Rectal smooth muscle tissue (tissue), 1 donor: ENCODE data around the gene ACKR2.
"Not testable (repeated sequence)": the region's sequence is repeated elsewhere in the genome, so short reads cannot be mapped to it uniquely, and the experiment has no call there.

Experiments
- H3K27ac ChIP-seq: one replicate; pipeline ENCODE4 v1.7.0; 2013; ENCODE audit warnings: low read depth, low read length, inconsistent platforms
- H3K27me3 ChIP-seq: one replicate; pipeline ENCODE4 v1.7.0; 2013; ENCODE audit warnings: low read length; ENCODE audit not compliant: control insufficient read depth, insufficient read depth
- H3K36me3 ChIP-seq: one replicate; pipeline ENCODE4 v1.7.0; 2013; ENCODE audit warnings: low read length; ENCODE audit not compliant: control insufficient read depth, insufficient read depth
- H3K4me1 ChIP-seq: one replicate; pipeline ENCODE4 v1.7.0; 2013; ENCODE audit warnings: low read length; ENCODE audit not compliant: control insufficient read depth, insufficient read depth
- H3K4me3 ChIP-seq: one replicate; pipeline ENCODE4 v1.7.0; 2013; ENCODE audit warnings: low read length
- H3K9ac ChIP-seq: one replicate; pipeline ENCODE4 v1.7.0; 2013; ENCODE audit warnings: low read length

Gene ACKR2

DNA sequence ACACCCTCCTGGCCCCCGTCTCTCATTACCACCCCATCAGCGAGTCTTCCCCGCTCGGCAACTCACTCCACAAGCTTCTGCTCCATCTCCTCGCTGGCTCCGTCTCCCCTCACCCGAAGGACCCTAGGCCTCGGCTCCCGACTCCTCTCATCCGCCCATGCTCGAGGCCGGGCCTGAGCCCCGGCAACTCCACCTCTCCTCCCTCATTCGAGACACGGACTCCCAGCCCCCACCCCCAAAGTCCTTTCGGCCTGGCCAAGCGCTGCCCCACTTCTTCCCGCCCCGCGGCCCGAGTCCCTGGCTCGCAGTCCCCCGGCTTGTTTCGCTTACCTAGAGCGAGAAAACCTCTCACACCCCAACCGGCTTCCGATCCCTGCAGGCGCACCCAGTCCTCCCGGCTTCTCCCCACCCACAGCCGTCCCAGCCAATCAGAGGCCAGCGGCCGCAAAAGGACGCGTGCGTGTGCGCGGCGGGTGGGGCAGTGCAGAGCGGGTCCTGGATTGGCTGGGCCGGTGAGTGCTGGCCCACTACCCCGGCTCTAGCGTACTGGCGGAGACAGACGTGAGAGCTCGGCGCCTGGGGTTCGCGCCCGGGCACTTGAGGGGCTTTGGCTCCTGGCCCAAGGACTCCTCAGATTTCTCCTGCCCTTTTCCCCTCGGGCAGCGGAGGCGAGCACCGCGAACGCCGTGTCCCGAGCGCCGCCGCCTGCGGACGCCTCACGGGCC, 5.0 kb upstream of the ACKR2 start, which contains the start of gene HIGD1A:
Gene HIGD1A (minus strand): TSS at position 385 of the 725 bp plus-strand sequence. CDS start 10,237 bp downstream, outside the sequence.
- H3K27me3 ChIP-seq, result no peaks in the 10 kb centered on the region
- peak within 1 kb of the TSS; percentile 95 for H3K4me3 ChIP-seq
- peak within 1 kb of the TSS; percentile 98 for H3K9ac ChIP-seq
- H3K36me3 ChIP-seq, result no peaks in the 10 kb centered on the region
- H3K27ac ChIP-seq, result peak within 1 kb of the TSS; percentile 96
- peaks cover 16% of the 10 kb centered on the region for H3K4me1 ChIP-seq

DNA sequence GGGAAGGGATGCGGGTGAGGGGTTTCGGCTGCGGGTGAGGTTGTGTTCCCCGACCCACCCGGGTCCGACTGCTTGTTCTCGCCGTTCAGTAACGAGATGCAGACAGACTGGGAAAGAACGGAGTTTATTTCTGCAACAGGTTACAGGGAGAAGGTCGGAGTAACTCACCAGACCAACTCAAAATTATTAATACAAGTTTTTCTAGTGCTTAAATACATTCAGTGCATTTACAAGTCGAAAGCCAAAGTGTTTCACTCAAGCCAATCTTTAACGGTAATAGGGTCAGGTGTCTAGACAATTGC, 4.5 kb upstream of the ACKR2 start:
- Histone ChIP-seq H3K36me3 (no peaks in the 10 kb centered on the region), H3K27me3 (no peaks in the 10 kb centered on the region), H3K4me3 (peak overlapping the region; percentile 95), H3K27ac (peak overlapping the region; percentile 96), H3K4me1 (peaks cover 16% of the 10 kb centered on the region), H3K9ac (peak overlapping the region; percentile 98)

DNA sequence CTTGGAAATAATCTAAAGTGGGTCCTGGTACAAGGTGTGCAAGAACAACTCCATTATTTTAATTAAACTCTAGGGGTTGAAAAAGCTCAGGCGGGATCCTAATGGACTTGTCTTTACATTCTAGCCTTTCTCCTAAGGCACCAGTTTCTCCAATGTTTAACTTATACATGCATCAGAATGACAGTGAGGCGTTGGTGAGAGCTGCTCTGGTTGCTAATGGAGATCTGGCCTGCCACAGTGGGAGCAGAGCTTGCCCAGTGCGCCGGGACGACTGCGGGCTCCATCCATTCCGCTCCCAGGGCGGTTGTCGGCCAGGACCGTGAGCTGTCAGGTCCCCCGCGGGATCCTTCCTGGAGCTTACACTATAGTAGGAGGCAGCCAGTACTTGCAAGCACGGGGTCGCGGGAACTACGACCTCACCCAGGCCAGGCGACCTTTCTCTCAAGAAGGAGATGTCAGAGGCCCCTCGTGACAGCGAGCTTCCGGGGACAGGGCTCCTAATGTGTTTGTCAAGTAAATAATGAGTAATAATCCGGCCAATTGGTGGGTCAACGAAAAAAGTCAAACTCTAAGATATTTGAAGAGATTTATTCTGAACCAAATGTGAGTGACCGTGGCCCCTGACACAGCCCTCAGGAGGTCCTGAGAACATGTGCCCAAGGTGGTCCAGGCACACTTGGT, 4.0 kb upstream of the ACKR2 start:
- no peaks in the 10 kb centered on the region for H3K36me3 ChIP-seq
- peaks cover 15% of the 10 kb centered on the region for H3K4me1 ChIP-seq
- peak overlapping the region; percentile 95 for H3K4me3 ChIP-seq
- H3K27me3 ChIP-seq, result no peaks in the 10 kb centered on the region
- H3K27ac ChIP-seq, result no peak overlapping the region
- no peak overlapping the region for H3K9ac ChIP-seq

- Histone ChIP-seq H3K9ac (no peak overlapping the region), H3K36me3 (no peaks in the 10 kb centered on the region), H3K27ac (no peak overlapping the region), H3K4me1 (peaks cover 8% of the 10 kb centered on the region), H3K4me3 (no peak overlapping the region), H3K27me3 (no peaks in the 10 kb centered on the region)
These were observed 1.3 kb upstream of the ACKR2 start for GRCh38 chr3:42807929-42808328.

DNA sequence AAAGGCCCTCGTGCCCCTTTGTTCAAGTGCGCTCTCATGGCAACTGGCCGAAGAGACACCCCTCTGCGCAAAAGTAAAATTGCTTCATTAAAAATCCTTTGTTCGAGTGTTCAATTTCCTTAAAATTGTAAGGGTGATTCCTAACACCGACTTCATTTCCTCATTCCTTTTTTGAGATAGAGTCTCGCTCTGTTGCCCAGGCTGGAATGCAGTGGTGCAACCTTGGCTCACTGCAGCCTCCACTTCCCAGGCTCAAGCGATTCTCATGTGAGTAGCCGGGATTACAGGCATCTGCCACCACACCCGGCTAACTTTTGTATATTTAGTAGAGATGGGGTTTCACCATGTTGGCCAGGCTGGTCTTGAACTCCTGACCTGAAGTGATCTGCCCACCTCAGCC, 1.5 kb downstream of the ACKR2 start:
- H3K36me3 ChIP-seq, H3K4me3 ChIP-seq, H3K27me3 ChIP-seq, H3K4me1 ChIP-seq, H3K27ac ChIP-seq, H3K9ac ChIP-seq: not testable (repeated sequence)

DNA sequence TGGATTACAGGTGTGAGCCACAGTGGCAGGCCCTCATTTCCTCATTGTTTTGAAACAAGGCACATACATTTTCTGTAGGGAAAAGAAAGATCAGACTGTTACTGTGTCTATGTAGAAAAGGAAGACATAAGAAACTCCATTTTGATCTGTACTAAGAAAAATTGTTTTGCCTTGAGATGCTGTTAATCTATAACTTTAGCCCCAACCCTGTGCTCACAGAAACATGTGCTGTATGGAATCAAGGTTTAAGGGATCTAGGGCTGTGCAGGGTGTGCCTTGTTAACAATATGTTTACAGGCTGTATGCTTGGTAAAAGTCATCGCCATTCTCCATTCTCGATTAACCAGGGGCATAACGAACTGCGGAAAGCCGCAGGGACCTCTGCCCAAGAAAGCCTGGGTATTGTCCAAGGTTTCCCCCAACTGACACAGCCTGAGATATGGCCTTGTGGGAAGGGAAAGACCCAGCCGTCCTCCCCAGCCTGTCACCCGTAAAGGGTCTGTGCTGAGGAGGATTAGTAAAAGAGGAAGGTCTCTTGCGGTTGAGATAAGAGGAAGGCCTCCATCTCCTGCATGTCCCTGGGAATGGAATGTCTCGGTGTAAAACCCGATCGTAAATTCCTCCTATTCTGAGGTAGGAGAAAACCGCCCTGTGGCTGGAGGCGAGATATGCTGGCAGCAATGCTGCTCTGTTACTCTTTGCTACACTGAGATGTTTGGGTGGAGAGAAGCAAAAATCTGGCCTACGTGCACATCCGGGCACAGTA, 2.1 kb downstream of the ACKR2 start:
- H3K9ac ChIP-seq, result not testable (repeated sequence)

GRCh38 chr3:42814246-42814645, 5.0 kb downstream of the ACKR2 start:
- Histone ChIP-seq H3K27ac (no peak overlapping the region), H3K27me3 (no peaks in the 10 kb centered on the region), H3K4me1 (peaks cover 2% of the 10 kb centered on the region), H3K9ac (no peak overlapping the region), H3K36me3 (no peaks in the 10 kb centered on the region), H3K4me3 (no peak overlapping the region)

More for the DNA sequence above, 2.1 kb downstream of the ACKR2 start:
- H3K27me3 ChIP-seq, H3K36me3 ChIP-seq, H3K4me1 ChIP-seq, H3K4me3 ChIP-seq, H3K27ac ChIP-seq: not testable (repeated sequence)

- Histone ChIP-seq H3K4me3 (no peak overlapping the region), H3K36me3 (no peaks in the 10 kb centered on the region), H3K4me1 (peaks cover 2% of the 10 kb centered on the region), H3K27ac (no peak overlapping the region), H3K27me3 (no peaks in the 10 kb centered on the region), H3K9ac (no peak overlapping the region)
These were observed 5.8 kb downstream of the ACKR2 start for GRCh38 chr3:42814914-42815507.

DNA sequence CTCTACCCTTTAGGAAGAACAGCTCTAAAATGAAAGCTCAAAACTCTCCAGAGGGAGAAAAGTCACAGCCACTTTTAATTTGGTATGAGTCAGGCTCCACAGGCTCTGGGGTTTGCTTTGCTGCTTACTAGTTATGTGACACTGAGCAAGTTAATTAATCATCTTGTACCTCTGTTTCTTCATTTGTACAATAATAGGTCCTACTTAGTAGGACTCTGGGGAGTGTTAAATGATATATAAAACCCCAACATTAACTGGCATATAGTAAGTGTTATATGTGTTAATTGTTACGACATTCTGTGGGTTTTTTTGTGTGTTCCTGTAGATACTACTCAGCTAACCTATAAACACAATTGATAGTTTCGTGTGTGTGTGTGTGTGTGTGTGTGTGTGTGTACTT, 6.6 kb downstream of the ACKR2 start:
- no peak overlapping the region for H3K4me3 ChIP-seq
- H3K36me3 ChIP-seq, result no peaks in the 10 kb centered on the region
- H3K9ac ChIP-seq, result no peak overlapping the region
- no peak overlapping the region for H3K27ac ChIP-seq
- H3K4me1 ChIP-seq, result peaks cover 2% of the 10 kb centered on the region
- H3K27me3 ChIP-seq, result no peaks in the 10 kb centered on the region

DNA sequence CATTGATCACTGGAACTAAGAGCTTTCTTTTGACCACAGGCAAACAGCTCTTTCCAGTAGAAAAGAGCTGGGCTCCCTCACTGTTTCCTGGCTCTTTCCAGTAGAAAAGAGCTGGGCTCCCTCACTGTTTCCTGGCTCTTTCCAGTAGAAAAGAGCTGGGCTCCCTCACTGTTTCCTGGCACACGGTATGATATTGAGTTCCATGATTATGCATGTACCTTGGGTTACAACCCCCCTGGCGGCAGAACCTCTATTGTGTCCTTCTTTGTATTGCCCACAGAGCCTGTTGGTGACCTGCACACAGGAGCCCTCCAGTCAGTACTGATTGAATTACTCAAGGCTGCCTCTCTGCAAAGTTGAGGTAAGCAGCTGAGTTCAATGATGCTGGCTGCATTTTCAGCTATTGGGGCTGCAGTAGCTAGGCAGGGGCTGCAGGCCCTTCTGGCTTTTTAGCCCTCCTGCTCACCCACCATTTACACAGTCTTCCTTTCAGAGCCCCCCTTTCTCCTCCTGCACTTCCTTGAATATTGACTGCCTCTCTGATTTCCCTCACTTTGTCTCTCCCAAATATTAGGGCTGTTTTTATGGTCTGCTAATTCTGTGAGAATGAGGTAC, 10.2 kb downstream of the ACKR2 start:
- Histone ChIP-seq H3K9ac (no peak overlapping the region), H3K27ac (no peak overlapping the region), H3K36me3 (no peaks in the 10 kb centered on the region), H3K4me1 (peaks cover 2% of the 10 kb centered on the region), H3K27me3 (no peaks in the 10 kb centered on the region), H3K4me3 (no peak overlapping the region)

DNA sequence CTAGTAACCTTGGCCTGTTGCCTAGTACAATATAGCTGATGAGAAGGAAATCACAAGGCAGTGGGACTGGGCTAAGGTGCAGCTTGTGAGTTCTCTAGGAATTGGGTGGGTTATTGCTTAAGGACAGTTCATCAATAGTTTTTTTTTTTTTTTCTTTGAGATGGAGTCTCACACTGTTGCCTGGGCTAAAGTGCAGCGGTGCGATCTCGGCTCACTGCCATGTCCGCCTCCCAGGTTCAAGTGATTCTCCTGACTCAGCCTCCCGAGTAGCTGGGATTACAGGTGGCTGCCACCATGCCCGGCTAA, 11.5 kb downstream of the ACKR2 start:
- H3K27ac ChIP-seq, result no peak overlapping the region

DNA sequence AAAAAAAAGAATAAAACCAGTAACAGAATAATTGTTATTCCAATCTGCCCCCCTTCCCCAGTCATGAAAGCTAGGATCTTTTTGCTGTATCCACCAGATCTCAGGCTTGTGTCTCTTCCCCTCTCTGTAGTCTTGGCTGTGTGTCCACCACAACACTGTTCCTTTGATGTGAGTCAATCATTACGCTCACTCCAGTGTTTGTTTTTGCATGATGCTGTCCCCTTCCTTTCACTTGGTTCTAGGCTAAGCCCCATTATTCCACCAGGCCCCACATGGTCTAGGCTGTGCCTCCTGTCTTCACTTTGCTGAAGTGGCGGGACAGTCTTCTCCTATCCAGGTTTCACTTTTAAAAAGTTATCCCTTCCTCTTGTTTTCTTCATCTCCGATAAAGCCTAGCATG, 13.6 kb downstream of the ACKR2 start:
- Histone ChIP-seq H3K27me3 (no peaks in the 10 kb centered on the region), H3K27ac (no peak overlapping the region), H3K4me1 (no peaks in the 10 kb centered on the region), H3K4me3 (no peak overlapping the region), H3K36me3 (no peaks in the 10 kb centered on the region), H3K9ac (no peak overlapping the region)

More for the DNA sequence above, 11.5 kb downstream of the ACKR2 start:
- Histone ChIP-seq H3K4me3 (no peak overlapping the region), H3K36me3 (no peaks in the 10 kb centered on the region), H3K4me1 (no peaks in the 10 kb centered on the region), H3K27me3 (no peaks in the 10 kb centered on the region), H3K9ac (no peak overlapping the region)
